Fibroblast of upper back skin (primary cell): ENCODE data around the gene ELAC1.

ENCODE experiments used
- DNase-seq: peaks from one replicate; pipeline ENCODE4 v3.0.0-alpha.2; 2013

The ELAC1 gene

GRCh38 chr18:51021226-51021965 is 53.6 kb downstream of the ELAC1 start:
- no peak for DNase-seq

GRCh38 chr18:51025512-51025911 is 57.7 kb downstream of the ELAC1 start:
- no peak for DNase-seq

- peak; percentile 19 for DNase-seq
These were observed 60.5 kb downstream of the ELAC1 start for GRCh38 chr18:51028201-51028805.

GRCh38 chr18:51029378-51029693 is 61.5 kb downstream of the ELAC1 start:
- DNase-seq, result peak; percentile 37

DNA sequence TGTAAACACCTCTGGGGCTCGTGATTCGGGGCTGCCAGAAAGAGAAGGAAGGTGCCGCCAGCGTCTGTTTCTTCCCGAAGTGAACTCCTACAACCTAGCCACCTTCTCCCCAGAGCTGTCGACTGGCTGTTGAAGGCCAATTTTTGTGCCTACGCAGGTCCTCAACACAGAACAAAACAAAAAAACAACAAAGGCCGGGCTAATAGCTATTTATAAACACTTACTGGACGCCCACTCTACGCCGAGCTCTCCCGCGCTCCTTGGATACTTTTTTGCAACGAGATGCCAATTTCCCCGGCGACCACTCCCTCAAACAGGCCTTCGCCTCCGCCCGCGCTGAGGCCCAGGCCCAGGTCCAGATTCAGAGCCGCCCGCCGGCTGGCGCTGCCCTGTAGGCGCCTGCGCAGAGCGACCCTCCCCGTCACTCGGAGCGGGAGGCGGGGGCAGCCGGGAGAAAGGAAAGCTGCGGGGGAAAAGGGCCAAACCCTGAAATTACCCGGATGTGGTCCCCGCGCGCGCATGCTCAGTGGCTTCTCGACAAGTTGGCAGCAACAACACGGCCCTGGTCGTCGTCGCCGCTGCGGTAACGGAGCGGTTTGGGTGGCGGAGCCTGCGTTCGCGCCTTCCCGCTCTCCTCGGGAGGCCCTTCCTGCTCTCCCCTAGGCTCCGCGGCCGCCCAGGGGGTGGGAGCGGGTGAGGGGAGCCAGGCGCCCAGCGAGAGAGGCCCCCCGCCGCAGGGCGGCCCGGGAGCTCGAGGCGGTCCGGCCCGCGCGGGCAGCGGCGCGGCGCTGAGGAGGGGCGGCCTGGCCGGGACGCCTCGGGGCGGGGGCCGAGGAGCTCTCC is 62.1 kb downstream of the ELAC1 start, which contains the start of gene SMAD4:
SMAD4 (plus strand) TSS at position 520 of the 843 bp plus-strand sequence. CDS start 16,834 bp downstream, outside the sequence.
- peak; percentile 95 for DNase-seq

GRCh38 chr18:51030537-51031258 is 62.9 kb downstream of the ELAC1 start:
- peak; percentile 53 for DNase-seq

DNA sequence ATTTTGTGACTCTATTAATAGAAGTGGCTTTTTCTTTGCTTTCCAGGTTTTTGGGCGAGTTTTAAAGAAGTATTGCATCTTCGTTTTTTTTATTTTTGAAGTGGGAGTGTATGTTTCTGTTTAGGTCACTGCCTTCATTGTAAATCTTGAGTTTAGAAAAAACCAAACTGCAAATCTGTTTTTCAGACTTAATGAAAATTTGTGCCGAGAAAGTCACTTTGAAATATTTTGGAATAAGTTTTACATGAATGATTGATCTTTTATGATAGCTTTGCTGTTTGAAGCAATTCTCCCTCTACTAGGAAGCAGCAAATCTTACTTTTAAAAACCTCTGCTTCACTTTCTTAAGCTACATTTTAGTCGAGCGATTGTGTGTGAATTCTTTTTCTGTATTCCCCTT is 64.4 kb downstream of the ELAC1 start:
- no peak for DNase-seq

DNA sequence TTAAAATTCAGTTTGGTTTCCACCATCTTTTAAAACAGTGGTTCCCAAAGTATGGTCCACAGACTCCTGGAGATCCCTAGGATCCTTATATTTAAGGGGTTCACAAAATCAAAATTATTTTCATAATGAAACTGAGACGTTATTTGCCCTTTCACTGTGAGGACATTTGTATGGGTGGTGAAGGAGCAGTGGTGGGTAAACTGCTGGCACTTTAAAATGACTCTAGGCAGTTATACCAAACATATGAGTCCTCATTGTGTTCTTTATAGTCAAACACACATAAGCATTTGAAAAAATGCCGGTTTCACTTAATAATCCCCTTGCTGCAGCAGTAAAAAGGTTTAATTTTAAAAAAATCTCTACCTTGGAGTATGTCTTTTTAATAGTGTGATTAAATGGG is 69.4 kb downstream of the ELAC1 start:
- DNase-seq, result no peak
